Right lobe of liver (tissue), 4 donors: Measurements from ENCODE around the gene DDX42.

Experiments used
- POLR2A ChIP-seq: fragments of 450-650 bp; IDR thresholded peaks from one replicate; pipeline ENCODE4 v1.6.1; 2017; ENCODE audit warnings: antibody characterized with exemption, mild to moderate bottlenecking
- TF ChIP-seq, protein P1 (sequence below), 4 donors: fragments of 200-600 bp in 3 of 4; fragments of 450-650 bp in 1 of 4; IDR thresholded peaks; one replicate each; pipeline versions ENCODE4 v1.5.1 to v1.8.0; 2016 to 2022; ENCODE audit warnings: antibody characterized with exemption in 4 of 4, mild to moderate bottlenecking in 2 of 4
- donor health status: DM: no; HTN: no; CAD: no.
- donor health status: DM: no; HTN: no; CAD: no.
- donor health status: DM: no; HTN: yes; CAD: no.

DNA sequence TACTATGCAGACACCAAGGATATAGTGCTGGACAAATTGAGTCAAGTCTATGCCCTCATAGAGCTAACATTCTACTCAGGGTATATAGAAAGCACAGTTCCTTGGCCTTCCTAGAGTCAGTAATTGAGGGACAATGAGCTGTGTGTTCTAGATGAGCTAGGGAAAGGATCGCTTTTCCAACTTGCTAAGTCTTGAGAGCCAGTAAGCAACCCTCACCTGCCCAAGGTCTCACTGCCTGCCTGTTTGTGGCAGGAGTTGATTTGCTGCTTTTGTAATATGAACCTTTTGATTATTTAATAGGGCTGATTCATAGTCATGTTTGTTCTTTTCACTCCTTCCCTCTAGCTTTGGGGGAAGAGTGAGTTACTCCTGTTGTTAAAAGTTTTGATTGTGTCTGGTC is 6.5 kb downstream of the DDX42 start:
- TF ChIP-seq, protein P1, sequence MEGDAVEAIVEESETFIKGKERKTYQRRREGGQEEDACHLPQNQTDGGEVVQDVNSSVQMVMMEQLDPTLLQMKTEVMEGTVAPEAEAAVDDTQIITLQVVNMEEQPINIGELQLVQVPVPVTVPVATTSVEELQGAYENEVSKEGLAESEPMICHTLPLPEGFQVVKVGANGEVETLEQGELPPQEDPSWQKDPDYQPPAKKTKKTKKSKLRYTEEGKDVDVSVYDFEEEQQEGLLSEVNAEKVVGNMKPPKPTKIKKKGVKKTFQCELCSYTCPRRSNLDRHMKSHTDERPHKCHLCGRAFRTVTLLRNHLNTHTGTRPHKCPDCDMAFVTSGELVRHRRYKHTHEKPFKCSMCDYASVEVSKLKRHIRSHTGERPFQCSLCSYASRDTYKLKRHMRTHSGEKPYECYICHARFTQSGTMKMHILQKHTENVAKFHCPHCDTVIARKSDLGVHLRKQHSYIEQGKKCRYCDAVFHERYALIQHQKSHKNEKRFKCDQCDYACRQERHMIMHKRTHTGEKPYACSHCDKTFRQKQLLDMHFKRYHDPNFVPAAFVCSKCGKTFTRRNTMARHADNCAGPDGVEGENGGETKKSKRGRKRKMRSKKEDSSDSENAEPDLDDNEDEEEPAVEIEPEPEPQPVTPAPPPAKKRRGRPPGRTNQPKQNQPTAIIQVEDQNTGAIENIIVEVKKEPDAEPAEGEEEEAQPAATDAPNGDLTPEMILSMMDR (IDR thresholded peaks at IDR 0.05), result no peak
- no peak for TF ChIP-seq POLR2A
